Mesenchymal stem cell (in vitro differentiated cells and primary cell): ENCODE results near the gene TCEAL1. TPM values are rescaled to one million over a fixed set of nuclear protein-coding genes. Genes with fewer than 3 reads are reported as not detected.

Experiments used
- DNase-seq: peaks from one replicate; pipeline ENCODE4 v3.0.0-alpha.2; 2013
- H2AFZ ChIP-seq: one replicate; pipeline ENCODE4 v1.6.1; 2013; ENCODE audit warnings: low read depth, mild to moderate bottlenecking, control low read depth, inconsistent platforms, low read length, moderate library complexity
- H2AK5ac ChIP-seq: 2 replicates; pipeline ENCODE4 v1.6.1; 2013; ENCODE audit warnings: low read length, moderate library complexity, mild to moderate bottlenecking, inconsistent platforms; ENCODE audit not compliant: severe bottlenecking
- H2BK120ac ChIP-seq: one replicate; pipeline ENCODE4 v1.6.1; 2013; ENCODE audit warnings: low read depth, mild to moderate bottlenecking, inconsistent platforms, low read length, moderate library complexity
- H2BK12ac ChIP-seq, 2 experiments: one replicate each; pipeline ENCODE4 v1.6.1; 2013; ENCODE audit warnings: inconsistent platforms in 2 of 2, low read length in 2 of 2, mild to moderate bottlenecking in 2 of 2, moderate library complexity in 2 of 2, control low read depth in 1 of 2
- H2BK15ac ChIP-seq: one replicate; pipeline ENCODE4 v1.6.1; 2013; ENCODE audit warnings: mild to moderate bottlenecking, low read depth, inconsistent platforms; ENCODE audit not compliant: poor library complexity, severe bottlenecking
- H2BK5ac ChIP-seq: 2 replicates; pipeline ENCODE4 v1.6.1; 2013; ENCODE audit warnings: low read depth, mild to moderate bottlenecking, low read length, control low read depth, inconsistent platforms; ENCODE audit not compliant: poor library complexity, severe bottlenecking
- H3K14ac ChIP-seq, 2 experiments: one replicate each; pipeline ENCODE4 v1.6.1; 2013; ENCODE audit warnings: inconsistent platforms in 2 of 2, low read length in 2 of 2, control low read depth in 1 of 2, mild to moderate bottlenecking in 1 of 2, moderate library complexity in 1 of 2
- H3K18ac ChIP-seq, 2 experiments: one replicate each; pipeline ENCODE4 v1.6.1; 2013; ENCODE audit warnings: inconsistent platforms in 2 of 2, low read length in 2 of 2, control low read depth in 1 of 2, low read depth in 1 of 2, mild to moderate bottlenecking in 1 of 2
- H3K23ac ChIP-seq, 2 experiments: one replicate each; pipeline ENCODE4 v1.6.1; 2013; ENCODE audit warnings: inconsistent platforms in 2 of 2, low read length in 2 of 2, mild to moderate bottlenecking in 2 of 2, moderate library complexity in 2 of 2, control low read depth in 1 of 2
- H3K27ac ChIP-seq: 2 replicates; pipeline ENCODE4 v1.5.1; 2013; ENCODE audit warnings: mild to moderate bottlenecking, moderate library complexity, low read length, control low read depth, inconsistent platforms; ENCODE audit not compliant: poor library complexity, severe bottlenecking
- H3K27me3 ChIP-seq, 2 experiments: 2 replicates each; pipeline versions ENCODE4 v1.6.1 to v1.7.0; 2013; ENCODE audit warnings: low read length in 2 of 2, mild to moderate bottlenecking in 2 of 2, moderate library complexity in 2 of 2, control low read depth in 1 of 2, inconsistent platforms in 1 of 2; ENCODE audit not compliant: control insufficient read depth in 1 of 2, insufficient read depth in 1 of 2
- H3K36me3 ChIP-seq, 2 experiments: 2 replicates each; pipeline versions ENCODE4 v1.6.1 to v1.7.0; 2013; ENCODE audit warnings: low read length in 2 of 2, control low read depth in 1 of 2, inconsistent platforms in 1 of 2, low read depth in 1 of 2, mild to moderate bottlenecking in 1 of 2; ENCODE audit not compliant: insufficient read depth in 2 of 2, control insufficient read depth in 1 of 2
- H3K4ac ChIP-seq, 2 experiments: one replicate each; pipeline ENCODE4 v1.6.1; 2013; ENCODE audit warnings: inconsistent platforms in 2 of 2, low read length in 2 of 2, mild to moderate bottlenecking in 2 of 2, moderate library complexity in 2 of 2, control low read depth in 1 of 2, low read depth in 1 of 2
- H3K4me1 ChIP-seq: 2 replicates; pipeline ENCODE4 v1.6.1; 2013; ENCODE audit warnings: low read depth, low read length, control low read depth; ENCODE audit not compliant: control insufficient read depth, insufficient read depth
- H3K4me2 ChIP-seq: 2 replicates; pipeline ENCODE4 v1.6.1; 2013; ENCODE audit warnings: low read length, mild to moderate bottlenecking, inconsistent platforms; ENCODE audit not compliant: poor library complexity, severe bottlenecking
- H3K4me3 ChIP-seq, 2 experiments: 2 replicates each; pipeline versions ENCODE4 v1.5.1 to v1.7.0; 2013; ENCODE audit warnings: low read length in 2 of 2, mild to moderate bottlenecking in 2 of 2, control low read depth in 1 of 2, low read depth in 1 of 2; ENCODE audit not compliant: insufficient read depth in 1 of 2
- H3K79me1 ChIP-seq: replicated peaks from 2 replicates; pipeline ENCODE4 v1.6.1; 2013; ENCODE audit warnings: mild to moderate bottlenecking, control low read depth, low read length, inconsistent platforms; ENCODE audit not compliant: poor library complexity, severe bottlenecking
- H3K9ac ChIP-seq: 2 replicates; pipeline ENCODE4 v1.7.0; 2013; ENCODE audit warnings: mild to moderate bottlenecking, low read length, moderate library complexity
- H3K9me3 ChIP-seq: 2 replicates; pipeline ENCODE4 v1.7.0; 2013; ENCODE audit warnings: mild to moderate bottlenecking, low read length; ENCODE audit not compliant: control insufficient read depth
- H4K8ac ChIP-seq: one replicate; pipeline ENCODE4 v1.6.1; 2013; ENCODE audit warnings: inconsistent platforms, mild to moderate bottlenecking, low read length, moderate library complexity
- H4K91ac ChIP-seq: one replicate; pipeline ENCODE4 v1.6.1; 2013; ENCODE audit warnings: mild to moderate bottlenecking, low read length, inconsistent platforms
- WGBS: methylation state at CpG from one replicate; pipeline ENCODE4 v1.1.7; 2013; ENCODE audit warnings: mixed read lengths; 5-methylcytosine and 5-hydroxymethylcytosine counted together
- polyA plus RNA-seq, 2 experiments: library from polyadenylated mRNA; stranded (reverse); fragments of 200-250 nt; gene quantifications; one replicate each; pipeline ENCODE4 v1.2.3, GENCODE V29; 2013

The TCEAL1 gene
- polyA plus RNA-seq (2013, experiment 1 of 2), result 32.0 TPM
- 31.1 TPM for polyA plus RNA-seq (2013, experiment 2 of 2)

GRCh38 chrX:103628386-103629317 lies at the start of gene TCEAL1:
TCEAL1 (plus strand) TSS chrX:103628975; CDS start chrX:103629917, 942 bp downstream.
- Histone ChIP-seq H3K4me2 (peak within 1 kb of the TSS; percentile 75), H3K18ac (peak within 1 kb of the TSS; percentile 70 to 73), H2BK12ac (no peak within 1 kb of the TSS), H2AK5ac (no peak within 1 kb of the TSS), H4K8ac (peak within 1 kb of the TSS; percentile 81), H4K91ac (peak within 1 kb of the TSS; percentile 18), H3K27ac (peak within 1 kb of the TSS; percentile 94), H3K9me3 (no peaks in the 10 kb centered on the region), H2BK5ac (peak within 1 kb of the TSS; percentile 83), H3K4me3 (peak within 1 kb of the TSS; percentile 76 to 81), H3K27me3 (peaks cover 0 to 15% of the 10 kb centered on the region in 2 experiments), H3K4me1 (peaks cover 5% of the 10 kb centered on the region), H3K4ac (peak within 1 kb of the TSS in 1 of 2 experiments; percentile 69), H3K9ac (peak within 1 kb of the TSS; percentile 86), H2BK120ac (peak within 1 kb of the TSS; percentile 61), H3K36me3 (no peaks in the 10 kb centered on the region), H2AFZ (no peak within 1 kb of the TSS), H3K79me1 (no peaks in the 10 kb centered on the region), H3K14ac (peak within 1 kb of the TSS in 1 of 2 experiments; percentile 96), H3K23ac (no peak within 1 kb of the TSS), H2BK15ac (peak within 1 kb of the TSS; percentile 69)
- DNase-seq, result peak; percentile 63
- WGBS, result 6% methylated on average over 16 of the region's 32 CpGs

GRCh38 chrX:103584596-103584995 lies 44.2 kb upstream of the TCEAL1 start:
- Histone ChIP-seq H3K36me3 (peaks cover 3 to 17% of the 10 kb centered on the region in 2 experiments), H3K4ac (no peak overlapping the region), H2BK5ac (no peak overlapping the region), H3K4me3 (peak overlapping the region in 1 of 2 experiments; percentile 86), H3K9me3 (peaks cover 4% of the 10 kb centered on the region), H4K91ac (no peak overlapping the region), H3K18ac (no peak overlapping the region), H3K4me1 (no peaks in the 10 kb centered on the region), H2BK120ac (no peak overlapping the region), H3K4me2 (no peak overlapping the region), H2AFZ (no peak overlapping the region), H2AK5ac (no peak overlapping the region), H4K8ac (no peak overlapping the region), H3K27ac (no peak overlapping the region), H2BK15ac (no peak overlapping the region), H3K79me1 (peaks cover 4% of the 10 kb centered on the region), H2BK12ac (no peak overlapping the region), H3K23ac (no peak overlapping the region), H3K14ac (no peak overlapping the region), H3K27me3 (peaks cover 0 to 4% of the 10 kb centered on the region in 2 experiments), H3K9ac (peak overlapping the region; percentile 94)
- 74% methylated on average over 2 of the region's 3 CpGs for WGBS
- DNase-seq, result no peak

- Histone ChIP-seq H2AK5ac (no peak within 1 kb of the TSS), H3K4me1 (no peaks in the 10 kb centered on the region), H2BK15ac (no peak within 1 kb of the TSS), H4K8ac (peak within 1 kb of the TSS; percentile 60), H2BK5ac (peak within 1 kb of the TSS; percentile 76), H2BK12ac (no peak within 1 kb of the TSS), H3K18ac (peak within 1 kb of the TSS; percentile 70 to 75), H3K9me3 (peaks cover 4% of the 10 kb centered on the region), H4K91ac (no peak within 1 kb of the TSS), H3K4me2 (peak within 1 kb of the TSS; percentile 72), H3K4ac (peak within 1 kb of the TSS; percentile 50 to 87), H3K79me1 (peaks cover 4% of the 10 kb centered on the region), H3K27me3 (peaks cover 0 to 4% of the 10 kb centered on the region in 2 experiments), H3K4me3 (peak within 1 kb of the TSS; percentile 81 to 86), H3K14ac (peak within 1 kb of the TSS in 1 of 2 experiments; percentile 68), H3K27ac (peak within 1 kb of the TSS; percentile 53), H3K9ac (peak within 1 kb of the TSS; percentile 94), H2AFZ (peak within 1 kb of the TSS; percentile 47), H3K23ac (no peak within 1 kb of the TSS), H2BK120ac (no peak within 1 kb of the TSS), H3K36me3 (peaks cover 3 to 17% of the 10 kb centered on the region in 2 experiments)
- under 1% methylated on average over 38 of the region's 56 CpGs for WGBS
- DNase-seq, result peak; percentile 28
These were observed 43.1 kb upstream of the TCEAL1 start, which contains the start of gene TCEAL4 for GRCh38 chrX:103585411-103586313. TCEAL4 (plus strand) TSS chrX:103585515; CDS start chrX:103586676, 1,161 bp downstream.
